ENCODE measurements around the gene GK.
"Not testable (repeated sequence)": the region's sequence is repeated elsewhere in the genome, so short reads cannot be mapped to it uniquely, and the experiment has no call there.

Gene GK

GRCh38 chrX:30713061-30713525 lies 59.9 kb downstream of the GK start:
- DNase-seq, result peak; percentile 33

- no peak for DNase-seq
Observed at GRCh38 chrX:30714138-30714537, 60.9 kb downstream of the GK start.

DNA sequence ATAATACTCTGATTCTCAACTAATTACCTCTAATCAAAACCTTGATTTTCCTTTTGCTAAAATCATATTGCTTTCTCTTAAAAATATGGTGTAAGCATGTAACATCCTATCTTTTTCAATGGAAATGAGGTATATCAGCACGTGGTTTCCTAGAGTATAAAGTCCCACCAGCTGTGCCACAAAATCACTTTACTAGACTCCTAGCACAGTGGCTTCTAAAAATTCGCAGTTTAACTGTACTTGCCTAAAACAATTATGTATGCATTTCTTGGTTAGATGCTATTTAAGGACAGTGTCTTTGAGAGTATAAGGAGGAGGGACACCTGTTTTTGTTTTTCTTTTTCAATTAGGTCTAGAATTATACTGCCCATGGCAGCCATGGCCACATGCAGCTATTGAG lies 62.8 kb downstream of the GK start:
- no peak for DNase-seq

DNA sequence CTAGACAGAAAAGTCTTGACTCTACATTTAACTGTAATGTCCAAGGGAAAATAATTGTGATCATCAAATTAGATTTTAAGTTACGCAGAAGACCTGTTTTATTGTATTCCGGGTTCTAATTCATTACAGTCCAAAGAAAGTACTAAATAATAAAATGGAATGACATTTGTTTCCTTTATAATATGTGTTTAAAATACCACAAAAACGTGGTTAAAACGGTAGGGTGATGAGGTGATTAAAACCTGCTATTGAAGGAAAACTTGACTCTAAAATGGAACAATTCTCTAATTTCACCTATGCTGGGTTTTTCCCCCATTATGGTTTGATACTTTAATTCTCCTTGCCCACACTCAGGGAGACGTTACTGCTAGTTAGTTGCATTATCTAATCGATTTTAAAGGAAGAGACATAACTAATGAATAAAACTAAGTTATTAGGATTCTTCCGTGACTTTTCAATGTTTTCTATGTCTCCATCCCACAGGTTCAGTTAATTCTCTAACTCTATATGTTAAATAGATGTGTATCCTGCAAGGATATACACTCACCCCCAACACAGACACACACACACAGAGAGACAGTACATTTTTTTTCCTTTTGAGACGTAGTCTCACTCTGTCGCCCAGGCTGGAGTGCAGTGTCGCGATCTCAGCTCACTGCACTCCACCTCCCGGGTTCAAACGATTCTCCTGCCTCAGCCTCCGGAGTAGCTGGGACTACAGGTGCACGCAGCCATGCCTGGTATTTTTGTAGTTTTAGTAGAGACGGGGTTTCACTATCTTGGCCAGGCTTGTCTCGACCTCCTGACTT lies 80.8 kb downstream of the GK start:
- DNase-seq, result no peak

GRCh38 chrX:30734782-30735181 lies 81.6 kb downstream of the GK start:
- no peak for DNase-seq

DNA sequence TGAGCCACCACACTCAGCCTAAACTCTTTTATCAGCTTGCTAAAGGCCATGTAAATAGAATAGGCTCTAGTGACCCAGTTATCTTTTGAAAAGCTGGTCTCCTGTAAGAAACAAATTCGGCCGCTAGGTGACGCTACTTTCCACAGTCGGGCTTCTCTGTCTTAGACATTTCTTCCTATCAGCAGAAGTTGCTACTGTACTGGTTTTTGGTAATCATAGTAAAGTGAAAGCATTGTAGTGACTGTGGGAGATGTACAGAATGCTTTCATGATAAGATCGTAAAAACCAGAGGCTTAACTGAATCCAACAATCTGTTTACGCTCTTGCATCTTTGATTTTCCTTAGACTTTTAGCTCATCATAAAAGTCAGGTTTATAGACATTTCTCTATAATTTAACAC lies 82.6 kb downstream of the GK start:
- DNase-seq, result peak; percentile 65

- no peak for DNase-seq
Observed at GRCh38 chrX:30741545-30741944, 88.3 kb downstream of the GK start.

DNA sequence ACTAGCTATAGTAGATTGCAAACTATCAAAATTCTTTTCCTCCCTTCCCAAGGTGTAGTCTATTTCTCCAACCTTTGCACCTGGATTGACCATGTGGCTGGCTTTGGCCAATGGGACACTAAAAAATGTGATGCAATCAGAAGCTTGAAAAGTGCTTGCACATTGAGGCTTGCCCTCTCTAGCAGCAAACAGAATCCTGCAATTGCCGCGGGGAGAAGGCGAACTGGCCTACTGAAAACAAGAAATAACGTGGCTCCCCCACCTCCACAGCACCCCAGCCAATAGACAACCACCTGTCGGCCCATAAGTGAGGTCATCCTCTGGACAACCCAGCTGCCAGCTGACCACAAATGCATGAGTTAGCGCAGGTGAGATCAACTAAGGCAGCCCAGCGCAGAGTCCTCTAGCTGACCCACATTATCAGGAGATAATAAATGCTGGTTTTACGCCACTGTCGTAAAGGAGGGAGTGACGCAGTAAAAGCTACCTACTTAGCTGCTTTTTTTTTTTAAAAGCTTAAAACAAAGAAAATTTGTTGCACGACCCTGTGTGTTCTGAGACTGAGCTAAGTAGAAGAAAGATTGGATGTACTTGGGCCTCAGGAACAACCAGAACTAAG lies 95.2 kb downstream of the GK start:
- peak; percentile 19 for DNase-seq

DNA sequence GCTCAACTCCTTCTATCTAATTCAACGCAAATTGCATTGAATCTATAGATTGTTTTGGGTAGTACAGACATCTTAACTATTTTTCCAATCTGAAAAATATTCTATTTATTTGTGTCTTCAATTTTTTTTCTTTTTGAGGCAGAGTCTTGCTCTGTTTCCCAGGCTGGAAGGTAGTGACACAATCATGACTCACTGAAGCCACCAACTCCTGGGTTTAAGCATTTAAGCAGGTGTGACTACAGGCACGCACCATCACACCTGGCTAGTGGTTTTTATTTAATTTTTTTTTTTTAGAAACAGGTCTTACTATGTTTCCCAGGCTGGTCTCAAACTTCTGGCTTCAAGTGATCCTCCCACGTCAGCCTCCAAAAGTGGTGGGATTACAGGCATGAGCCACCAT lies 98.3 kb downstream of the GK start:
- no peak for DNase-seq

DNA sequence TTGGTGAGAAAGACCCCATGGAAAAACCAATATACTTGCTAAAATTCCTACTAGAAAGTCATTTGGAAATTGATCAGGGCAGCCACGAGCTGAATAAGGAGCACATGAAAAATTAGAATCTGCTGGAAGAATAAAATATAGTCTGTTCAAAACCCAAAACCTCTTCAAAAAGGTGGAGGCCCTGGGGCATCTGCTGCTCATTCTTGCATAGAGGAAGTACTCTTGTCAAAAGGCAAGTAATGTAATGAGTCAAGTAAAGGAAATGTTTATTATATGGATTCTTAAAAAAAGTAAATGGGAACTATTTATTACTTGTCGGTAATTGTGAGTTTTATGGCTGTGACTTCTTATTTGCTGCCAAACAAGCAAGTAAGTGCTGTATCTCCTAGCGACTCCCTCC lies 109.5 kb downstream of the GK start:
- no peak for DNase-seq

- DNase-seq, result not testable (repeated sequence)
Observed at GRCh38 chrX:30773764-30774163, 120.5 kb downstream of the GK start.

DNA sequence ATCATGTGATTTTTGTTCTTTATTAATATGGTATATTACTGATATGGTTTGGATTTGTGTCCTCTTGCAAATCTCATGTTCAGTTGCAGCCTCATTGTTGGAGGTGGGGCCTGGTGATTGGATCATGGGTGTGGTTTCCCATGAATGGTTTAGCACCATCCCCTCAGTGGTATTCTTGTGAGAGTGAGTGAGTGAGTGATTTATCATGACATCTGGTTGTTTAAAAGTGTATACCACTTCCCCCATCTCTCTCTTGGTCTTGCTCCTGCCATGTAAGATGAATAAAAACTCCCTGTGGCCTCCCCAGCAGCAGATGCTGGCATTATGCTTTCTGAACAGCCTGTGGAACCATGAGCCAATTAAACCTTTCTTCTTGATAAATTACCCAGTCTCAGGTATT lies 124.4 kb downstream of the GK start:
- DNase-seq, result no peak

- no peak for DNase-seq
Observed at GRCh38 chrX:30779453-30780030, 126.3 kb downstream of the GK start.
